ENCODE results near the gene POLA1. TPM values are rescaled to one million over a fixed set of nuclear protein-coding genes. Genes with fewer than 3 reads are reported as not detected.

Gene POLA1
- total RNA-seq, 1 donor: 13.8 TPM

GRCh38 chrX:24846550-24847150 is 152.9 kb downstream of the POLA1 start:
- no peak for TF ChIP-seq CTCF (IDR thresholded peaks at IDR 0.05; ENCODE audit: insufficient read depth, low read depth, low read length)
- peak; percentile 53 for DNase-seq (ENCODE audit: low read depth)
- H3K4me3 ChIP-seq (ENCODE audit: low read depth, low read length): no peak overlapping the region

GRCh38 chrX:24851289-24851688 is 157.6 kb downstream of the POLA1 start:
- TF ChIP-seq CTCF (IDR thresholded peaks at IDR 0.05; ENCODE audit: insufficient read depth, low read depth, low read length): no peak

GRCh38 chrX:24851780-24852179 is 158.1 kb downstream of the POLA1 start:
- no peak for TF ChIP-seq CTCF (IDR thresholded peaks at IDR 0.05; ENCODE audit: insufficient read depth, low read depth, low read length)
- no peak overlapping the region for H3K4me3 ChIP-seq (ENCODE audit: low read depth, low read length)
- no peak for DNase-seq (ENCODE audit: low read depth)

More at GRCh38 chrX:24851289-24851688, 157.6 kb downstream of the POLA1 start:
- no peak for DNase-seq (ENCODE audit: low read depth)
- no peak overlapping the region for H3K4me3 ChIP-seq (ENCODE audit: low read depth, low read length)

- DNase-seq (ENCODE audit: low read depth): peak; percentile 74
- TF ChIP-seq CTCF (IDR thresholded peaks at IDR 0.05; ENCODE audit: insufficient read depth, low read depth, low read length): no peak
These were observed 164.5 kb downstream of the POLA1 start for GRCh38 chrX:24858004-24858746.

GRCh38 chrX:24859211-24859841 is 165.6 kb downstream of the POLA1 start:
- no peak for TF ChIP-seq CTCF (IDR thresholded peaks at IDR 0.05; ENCODE audit: insufficient read depth, low read depth, low read length)
- no peak overlapping the region for H3K4me3 ChIP-seq (ENCODE audit: low read depth, low read length)
- DNase-seq (ENCODE audit: low read depth): no peak

More at GRCh38 chrX:24858004-24858746, 164.5 kb downstream of the POLA1 start:
- H3K4me3 ChIP-seq (ENCODE audit: low read depth, low read length): no peak overlapping the region

- no peak for TF ChIP-seq CTCF (IDR thresholded peaks at IDR 0.05; ENCODE audit: insufficient read depth, low read depth, low read length)
- no peak for DNase-seq (ENCODE audit: low read depth)
- no peak overlapping the region for H3K4me3 ChIP-seq (ENCODE audit: low read depth, low read length)
These were observed 166.4 kb downstream of the POLA1 start for GRCh38 chrX:24860140-24860539.
